Gastrocnemius medialis (tissue), 4 donors: ENCODE measurements around the gene ZNF330.

ENCODE experiments used
- CTCF ChIP-seq, 5 experiments: fragments of 450-650 bp in 3 of 5; fragments of 200-600 bp in 2 of 5; sonication (generic) in 2 of 5; IDR thresholded peaks in 4 of 5; conservative IDR thresholded peaks in 1 of 5; 1 replicate in 4 of 5; 2 replicates in 1 of 5; pipeline ENCODE4 v1.5.1; 2016 to 2019; ENCODE audit warnings: antibody characterized with exemption in 5 of 5, mild to moderate bottlenecking in 3 of 5, moderate library complexity in 3 of 5
- POLR2A ChIP-seq, 2 donors: fragments of 450-650 bp; IDR thresholded peaks; one replicate each; pipeline ENCODE4 v1.6.1; 2017; ENCODE audit warnings: antibody characterized with exemption in 2 of 2, mild to moderate bottlenecking in 2 of 2, moderate library complexity in 2 of 2

DNA sequence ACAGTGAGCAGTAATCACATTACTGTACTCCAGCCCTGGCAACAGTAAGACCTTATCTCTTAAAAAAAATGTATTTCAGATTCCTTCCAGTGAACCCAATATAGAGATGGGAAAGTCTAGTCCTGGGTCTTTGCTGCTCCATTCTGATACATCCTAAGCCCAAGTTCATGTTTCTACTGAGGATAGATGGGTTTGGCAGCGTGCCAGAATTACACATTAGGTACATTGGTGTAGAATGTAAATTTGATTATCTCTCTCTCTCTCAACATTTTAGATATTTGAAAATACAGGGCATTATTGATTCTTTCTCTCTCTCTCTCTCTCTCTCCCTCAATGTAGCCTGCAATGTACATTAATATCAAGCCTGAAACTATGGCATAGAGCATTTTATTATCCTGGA lies 43.5 kb upstream of the ZNF330 start:
- TF ChIP-seq CTCF (IDR thresholded peaks at IDR 0.05 in 4 of 5, conservative IDR thresholded peaks at IDR 0.05 in 1 of 5) (no peak), POLR2A (IDR thresholded peaks at IDR 0.05) (no peak)
